Lung (tissue), 12 donors: Measurements from ENCODE around the gene ACTL6A. TPM values are rescaled to one million over a fixed set of nuclear protein-coding genes. Genes with fewer than 3 reads are reported as not detected.
A peak's percentile ranks its signal among the peaks of the same experiment; 100 is the strongest.

Experiments used
- ATAC-seq: fragments of 200-7000 bp; cut with Tn5 transposase; one replicate; pipeline ENCODE4 v1.9.1; 2020; ENCODE audit warnings: moderate number of reproducible peaks; ENCODE audit not compliant: insufficient read depth, low FRiP score
- DNase-seq, 3 donors: peaks; one replicate each; pipeline ENCODE4 v3.0.0-alpha.2; 2013 to 2017
- H3K27ac ChIP-seq, 2 donors: one replicate each; pipeline ENCODE4 v1.5.1; 2013; ENCODE audit warnings: mild to moderate bottlenecking in 2 of 2, moderate library complexity in 2 of 2, control low read depth in 1 of 2, inconsistent platforms in 1 of 2, low read depth in 1 of 2, low read length in 1 of 2
- H3K27me3 ChIP-seq, 3 donors: one replicate each; pipeline ENCODE4 v1.5.1; 2013; ENCODE audit warnings: low read length in 2 of 3; ENCODE audit not compliant: control insufficient read depth in 3 of 3, insufficient read depth in 3 of 3
- H3K36me3 ChIP-seq, 4 donors: one replicate each; pipeline ENCODE4 v1.5.1; 2013; ENCODE audit warnings: low read length in 4 of 4, mild to moderate bottlenecking in 1 of 4, moderate library complexity in 1 of 4; ENCODE audit not compliant: control insufficient read depth in 4 of 4, insufficient read depth in 4 of 4
- H3K4me1 ChIP-seq, 5 donors: one replicate each; pipeline ENCODE4 v1.5.1; 2013; ENCODE audit warnings: low read length in 5 of 5, mild to moderate bottlenecking in 2 of 5, moderate library complexity in 1 of 5; ENCODE audit not compliant: control insufficient read depth in 5 of 5, insufficient read depth in 5 of 5
- H3K4me3 ChIP-seq: one replicate; pipeline ENCODE4 v1.5.1; 2013; ENCODE audit warnings: mild to moderate bottlenecking, control low read depth, moderate library complexity
- H3K9ac ChIP-seq, 2 donors: one replicate each; pipeline ENCODE4 v1.5.1; 2013; ENCODE audit warnings: low read length in 2 of 2, control low read depth in 1 of 2; ENCODE audit not compliant: insufficient read depth in 1 of 2
- H3K9me3 ChIP-seq, 4 donors: one replicate each; pipeline ENCODE4 v1.5.1; 2013; ENCODE audit warnings: low read length in 3 of 4, mild to moderate bottlenecking in 1 of 4, moderate library complexity in 1 of 4; ENCODE audit not compliant: control insufficient read depth in 4 of 4, insufficient read depth in 3 of 4
- WGBS, 2 donors: extraction: QIAGEN DNeasy Blood & Tissue Kit; methylation state at CpG; one replicate each; pipeline ENCODE4 v1.1.7; 2013; 5-methylcytosine and 5-hydroxymethylcytosine counted together
- polyA plus RNA-seq, 2 donors: library from polyadenylated mRNA; stranded (reverse); fragments of 200-250 nt; gene quantifications; one replicate each; pipeline ENCODE4 v1.2.1, GENCODE V29; 2013
- total RNA-seq, 2 donors: library from RNA; depleted of rRNA in 1 of 2; stranded (reverse); fragments of >200 nt in 1 of 2; gene quantifications; one replicate each; pipeline ENCODE4 v1.2.1, GENCODE V29; 2014 to 2021
- TF ChIP-seq, protein P1 (sequence below): IDR thresholded peaks from 2 replicates; pipeline ENCODE4 v1.5.1; 2012; ENCODE audit warnings: mild to moderate bottlenecking; ENCODE audit errors: control extremely low read depth, extremely low read depth
- donor health status: control.
- donor health status: control.
- donor health status: Bipolar disorder and iron deficiency.
- donor health status: healthy.
- donor health status: DM: yes; HTN: yes; CAD: no.

The ACTL6A gene
- total and polyA plus RNA-seq, 4 donors: 32.3 to 66.0 (median 48.3) TPM

DNA sequence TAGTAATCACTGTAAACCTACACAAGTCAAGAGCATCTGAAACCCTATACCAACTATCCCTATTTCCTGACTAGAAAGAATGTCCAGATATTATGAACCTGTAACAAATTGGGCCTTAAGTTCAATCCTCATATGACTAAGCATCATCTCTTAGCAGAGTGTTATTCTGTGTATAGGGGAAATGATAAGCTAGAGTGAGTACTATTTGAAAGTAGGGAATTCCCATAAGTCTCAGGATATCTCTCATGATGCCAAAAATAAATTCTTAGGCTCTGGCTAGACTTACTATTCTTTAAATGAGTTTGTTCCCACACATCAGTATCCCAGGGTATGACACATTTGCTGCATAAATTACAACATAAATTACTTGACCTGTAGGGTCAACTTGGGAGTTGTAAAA, 26.4 kb downstream of the ACTL6A start:
- H3K9me3 ChIP-seq: no peaks in the 10 kb centered on the region
- no peak overlapping the region for H3K27ac ChIP-seq
- H3K36me3 ChIP-seq: peaks cover 15 to 53% (median 29%) of the 10 kb centered on the region in 4 donors
- TF ChIP-seq, protein P1, sequence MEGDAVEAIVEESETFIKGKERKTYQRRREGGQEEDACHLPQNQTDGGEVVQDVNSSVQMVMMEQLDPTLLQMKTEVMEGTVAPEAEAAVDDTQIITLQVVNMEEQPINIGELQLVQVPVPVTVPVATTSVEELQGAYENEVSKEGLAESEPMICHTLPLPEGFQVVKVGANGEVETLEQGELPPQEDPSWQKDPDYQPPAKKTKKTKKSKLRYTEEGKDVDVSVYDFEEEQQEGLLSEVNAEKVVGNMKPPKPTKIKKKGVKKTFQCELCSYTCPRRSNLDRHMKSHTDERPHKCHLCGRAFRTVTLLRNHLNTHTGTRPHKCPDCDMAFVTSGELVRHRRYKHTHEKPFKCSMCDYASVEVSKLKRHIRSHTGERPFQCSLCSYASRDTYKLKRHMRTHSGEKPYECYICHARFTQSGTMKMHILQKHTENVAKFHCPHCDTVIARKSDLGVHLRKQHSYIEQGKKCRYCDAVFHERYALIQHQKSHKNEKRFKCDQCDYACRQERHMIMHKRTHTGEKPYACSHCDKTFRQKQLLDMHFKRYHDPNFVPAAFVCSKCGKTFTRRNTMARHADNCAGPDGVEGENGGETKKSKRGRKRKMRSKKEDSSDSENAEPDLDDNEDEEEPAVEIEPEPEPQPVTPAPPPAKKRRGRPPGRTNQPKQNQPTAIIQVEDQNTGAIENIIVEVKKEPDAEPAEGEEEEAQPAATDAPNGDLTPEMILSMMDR: no peak
- no peaks in the 10 kb centered on the region for H3K27me3 ChIP-seq
- H3K9ac ChIP-seq: no peak overlapping the region
- H3K4me1 ChIP-seq: no peaks in the 10 kb centered on the region
- DNase-seq (no peak), ATAC-seq (no peak)
- H3K4me3 ChIP-seq: no peak overlapping the region

- whole genome bisulfite sequencing, 2 donors: 79 to 89% methylated on average over 2 of the region's 2 CpGs
- no peak overlapping the region for H3K4me3 ChIP-seq
- no peak overlapping the region for H3K27ac ChIP-seq
- H3K27me3 ChIP-seq: no peaks in the 10 kb centered on the region
- no peak for ATAC-seq
- H3K4me1 ChIP-seq: no peaks in the 10 kb centered on the region
- H3K36me3 ChIP-seq: peaks cover 13 to 55% (median 31%) of the 10 kb centered on the region in 4 donors
- TF ChIP-seq, protein P1: no peak
- H3K9ac ChIP-seq: no peak overlapping the region
- no peak for DNase-seq
- H3K9me3 ChIP-seq: no peaks in the 10 kb centered on the region
These were observed 27.9 kb downstream of the ACTL6A start for GRCh38 chr3:179590669-179591068.

GRCh38 chr3:179591313-179591712, 28.6 kb downstream of the ACTL6A start:
- ATAC-seq (no peak), DNase-seq (peak in 1 of 3 donors; percentile 9)
- H3K9me3 ChIP-seq: no peaks in the 10 kb centered on the region
- H3K36me3 ChIP-seq: peaks cover 13 to 51% (median 31%) of the 10 kb centered on the region in 4 donors
- no peak overlapping the region for H3K27ac ChIP-seq
- no peaks in the 10 kb centered on the region for H3K4me1 ChIP-seq
- no peak overlapping the region for H3K9ac ChIP-seq
- no peaks in the 10 kb centered on the region for H3K27me3 ChIP-seq
- H3K4me3 ChIP-seq: no peak overlapping the region
- TF ChIP-seq, protein P1: no peak
- WGBS, 2 donors: 82 to 89% methylated on average over 1 of the region's 1 CpG

- H3K27ac ChIP-seq: no peak overlapping the region
- ATAC-seq (no peak), DNase-seq (no peak)
- 87 to 89% methylated on average over 4 of the region's 4 CpGs for WGBS, 2 donors
- peaks cover 0 to 9% (median 4%) of the 10 kb centered on the region in 5 donors for H3K4me1 ChIP-seq
- H3K36me3 ChIP-seq: peaks cover 13 to 46% (median 22%) of the 10 kb centered on the region in 4 donors
- TF ChIP-seq, protein P1: no peak
- no peaks in the 10 kb centered on the region for H3K9me3 ChIP-seq
- no peak overlapping the region for H3K9ac ChIP-seq
- no peaks in the 10 kb centered on the region for H3K27me3 ChIP-seq
- no peak overlapping the region for H3K4me3 ChIP-seq
These were observed 36.8 kb downstream of the ACTL6A start for GRCh38 chr3:179599531-179599930.
